OCI-LY7 (cell line): ENCODE results near the gene ERCC5. TPM values are rescaled to one million over a fixed set of nuclear protein-coding genes. Genes with fewer than 3 reads are reported as not detected.

Source experiments
- BruUV-seq: library from RNA; stranded (reverse); fragments of 400-500 nt; replicated peaks from 2 replicates; lab custom pipeline; 2021; lab: Mats Ljungman, UMichigan
- CTCF ChIA-PET: fragments of 300-600 bp; sonication (Branson Sonifier 250); formaldehyde crosslinking; loops from one replicate; lab custom pipeline; 2022; ENCODE audit warnings: antibody characterized with exemption; ENCODE audit not compliant: unreplicated experiment; lab: Charles Lee
- POLR2A ChIA-PET: fragments of 300-600 bp; sonication (Branson Sonifier 250); formaldehyde crosslinking; loops from one replicate; lab custom pipeline; 2022; ENCODE audit warnings: antibody characterized with exemption; lab: Charles Lee
- DNase-seq: peaks from one replicate; pipeline ENCODE4 v3.0.0-alpha.2; 2015; ENCODE audit warnings: low spot score
- H2AFZ ChIP-seq: fragments of 200-600 bp; sonication (generic), shearing (Covaris generic); 2 replicates; pipeline ENCODE4 v1.6.1; 2014; ENCODE audit warnings: mild to moderate bottlenecking, antibody characterized with exemption, low read length, moderate library complexity
- H3K27ac ChIP-seq: fragments of 200-600 bp; sonication (generic); 2 replicates; pipeline ENCODE4 v1.5.1; 2014; ENCODE audit warnings: mixed run types, low read depth, mild to moderate bottlenecking, moderate library complexity, low read length, inconsistent platforms; ENCODE audit not compliant: poor library complexity, severe bottlenecking
- H3K36me3 ChIP-seq: fragments of 200-600 bp; sonication (generic); 2 replicates; pipeline ENCODE4 v1.6.1; 2014; ENCODE audit warnings: mild to moderate bottlenecking, antibody characterized with exemption, low read length, moderate library complexity, mixed read lengths; ENCODE audit not compliant: insufficient read depth
- H3K4me1 ChIP-seq: fragments of 200-600 bp; sonication (generic); 2 replicates; pipeline ENCODE4 v1.5.1; 2014; ENCODE audit warnings: mild to moderate bottlenecking, low read length; ENCODE audit not compliant: insufficient read depth, poor library complexity, severe bottlenecking
- H3K4me2 ChIP-seq: fragments of 200-600 bp; sonication (generic); 2 replicates; pipeline ENCODE4 v1.6.1; 2014; ENCODE audit warnings: mild to moderate bottlenecking, low read length
- H3K4me3 ChIP-seq: fragments of 200-600 bp; sonication (generic); 2 replicates; pipeline ENCODE4 v1.5.1; 2014; ENCODE audit warnings: mild to moderate bottlenecking, low read depth, low read length; ENCODE audit not compliant: poor library complexity, severe bottlenecking
- H3K79me2 ChIP-seq: fragments of 200-600 bp; sonication (generic); 2 replicates; pipeline ENCODE4 v1.6.1; 2016; ENCODE audit warnings: low read depth, mild to moderate bottlenecking, low read length, moderate library complexity, mixed read lengths; ENCODE audit not compliant: insufficient read depth
- H3K9me2 ChIP-seq: fragments of 200-600 bp; sonication (generic); 2 replicates; pipeline ENCODE4 v1.6.1; 2016; ENCODE audit warnings: mild to moderate bottlenecking, low read length, mixed read lengths; ENCODE audit not compliant: insufficient read depth
- H3K9me3 ChIP-seq: fragments of 200-600 bp; sonication (generic); 2 replicates; pipeline ENCODE4 v1.6.1; 2014; ENCODE audit warnings: mild to moderate bottlenecking, mixed run types, low read length, mixed read lengths
- H4K20me1 ChIP-seq: fragments of 200-600 bp; sonication (generic); 2 replicates; pipeline ENCODE4 v1.6.1; 2014; ENCODE audit warnings: mild to moderate bottlenecking, antibody characterized with exemption, low read length, moderate library complexity, mixed read lengths; ENCODE audit not compliant: insufficient read depth
- EZH2phosphoT487 ChIP-seq: fragments of 200-600 bp; sonication (generic); IDR thresholded peaks from 2 replicates; pipeline ENCODE4 v1.6.1; 2018; ENCODE audit warnings: low read depth, borderline replicate concordance, mild to moderate bottlenecking, mixed run types, antibody characterized with exemption, low read length, moderate library complexity, mixed read lengths
- intact Hi-C: fragments of 100-400 bp; cut with micrococcal nuclease; formaldehyde crosslinking; loops from one replicate; pipeline ENCODE4 v1.10.0; 2022; ENCODE audit not compliant: unreplicated experiment
- total RNA-seq, 2 experiments: library from RNA; depleted of rRNA in 1 of 2; stranded (reverse); fragments of >200 nt in 1 of 2; shearing (Covaris generic) in 1 of 2; gene quantifications; 2 replicates each; pipeline ENCODE4 v1.2.3, GENCODE V29; 2014 to 2022
- TF ChIP-seq, protein P1 (sequence below): fragments of 200-600 bp; sonication (generic); conservative IDR thresholded peaks from 2 replicates; pipeline ENCODE4 v1.5.1; 2014; ENCODE audit warnings: mild to moderate bottlenecking, antibody characterized with exemption, low read length, moderate library complexity, mixed read lengths

Gene ERCC5
- total RNA-seq, 2 experiments from 2014 or later = 37.9 to 38.5 TPM

DNA sequence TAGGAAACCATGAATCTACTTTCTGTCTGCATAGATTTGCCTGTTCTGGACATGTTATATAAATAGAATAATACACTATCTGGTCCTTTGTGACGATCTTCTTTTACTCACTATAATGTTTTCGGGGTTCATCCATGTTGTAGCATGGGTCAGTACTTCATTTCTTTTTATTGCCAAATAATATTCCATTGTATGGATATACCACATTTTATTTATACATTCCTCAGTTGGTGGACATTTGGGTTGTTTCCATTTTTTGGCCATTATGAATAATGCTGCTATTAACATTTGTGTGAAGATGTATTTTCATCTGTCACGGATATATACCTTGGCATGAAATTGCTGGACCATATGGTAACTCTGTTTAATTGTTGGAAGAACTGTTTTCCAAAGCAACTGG lies 40.2 kb upstream of the ERCC5 start:
- Histone ChIP-seq H3K4me2 (no peak overlapping the region), H3K36me3 (no peaks in the 10 kb centered on the region), H4K20me1 (no peaks in the 10 kb centered on the region), H3K9me3 (no peaks in the 10 kb centered on the region), H3K4me3 (no peak overlapping the region), H2AFZ (no peak overlapping the region), H3K9me2 (no peaks in the 10 kb centered on the region), H3K4me1 (no peaks in the 10 kb centered on the region), H3K27ac (no peak overlapping the region), H3K79me2 (no peaks in the 10 kb centered on the region)
- no peak for DNase-seq
- ChIA-PET CTCF (no interaction called here), POLR2A (no interaction called here)
- intact Hi-C loops = no loop called here
- no TSS peak for BruUV-seq
- TF ChIP-seq, protein P1, sequence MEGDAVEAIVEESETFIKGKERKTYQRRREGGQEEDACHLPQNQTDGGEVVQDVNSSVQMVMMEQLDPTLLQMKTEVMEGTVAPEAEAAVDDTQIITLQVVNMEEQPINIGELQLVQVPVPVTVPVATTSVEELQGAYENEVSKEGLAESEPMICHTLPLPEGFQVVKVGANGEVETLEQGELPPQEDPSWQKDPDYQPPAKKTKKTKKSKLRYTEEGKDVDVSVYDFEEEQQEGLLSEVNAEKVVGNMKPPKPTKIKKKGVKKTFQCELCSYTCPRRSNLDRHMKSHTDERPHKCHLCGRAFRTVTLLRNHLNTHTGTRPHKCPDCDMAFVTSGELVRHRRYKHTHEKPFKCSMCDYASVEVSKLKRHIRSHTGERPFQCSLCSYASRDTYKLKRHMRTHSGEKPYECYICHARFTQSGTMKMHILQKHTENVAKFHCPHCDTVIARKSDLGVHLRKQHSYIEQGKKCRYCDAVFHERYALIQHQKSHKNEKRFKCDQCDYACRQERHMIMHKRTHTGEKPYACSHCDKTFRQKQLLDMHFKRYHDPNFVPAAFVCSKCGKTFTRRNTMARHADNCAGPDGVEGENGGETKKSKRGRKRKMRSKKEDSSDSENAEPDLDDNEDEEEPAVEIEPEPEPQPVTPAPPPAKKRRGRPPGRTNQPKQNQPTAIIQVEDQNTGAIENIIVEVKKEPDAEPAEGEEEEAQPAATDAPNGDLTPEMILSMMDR = no peak
- TF ChIP-seq EZH2phosphoT487 = no peak

DNA sequence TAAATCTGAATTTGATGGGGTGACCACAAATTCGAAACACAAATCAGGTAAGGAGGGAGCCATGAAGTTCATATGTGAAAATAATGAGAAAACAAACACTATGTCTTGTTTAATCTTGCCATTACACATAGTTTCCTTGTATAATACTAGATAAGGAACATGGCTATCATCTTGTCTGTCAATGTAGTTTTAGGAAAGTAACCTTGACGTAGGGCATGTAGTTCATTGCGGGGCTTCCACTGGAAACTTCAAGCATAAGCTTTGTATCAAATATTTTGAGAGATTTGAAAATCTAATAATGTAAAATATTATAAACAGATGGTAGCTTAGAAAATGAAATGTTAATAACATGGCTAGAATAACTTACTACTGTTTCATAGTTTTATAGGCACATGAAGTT lies 38.1 kb upstream of the ERCC5 start:
- no TSS peak for BruUV-seq
- H3K27ac ChIP-seq = no peak overlapping the region

DNA sequence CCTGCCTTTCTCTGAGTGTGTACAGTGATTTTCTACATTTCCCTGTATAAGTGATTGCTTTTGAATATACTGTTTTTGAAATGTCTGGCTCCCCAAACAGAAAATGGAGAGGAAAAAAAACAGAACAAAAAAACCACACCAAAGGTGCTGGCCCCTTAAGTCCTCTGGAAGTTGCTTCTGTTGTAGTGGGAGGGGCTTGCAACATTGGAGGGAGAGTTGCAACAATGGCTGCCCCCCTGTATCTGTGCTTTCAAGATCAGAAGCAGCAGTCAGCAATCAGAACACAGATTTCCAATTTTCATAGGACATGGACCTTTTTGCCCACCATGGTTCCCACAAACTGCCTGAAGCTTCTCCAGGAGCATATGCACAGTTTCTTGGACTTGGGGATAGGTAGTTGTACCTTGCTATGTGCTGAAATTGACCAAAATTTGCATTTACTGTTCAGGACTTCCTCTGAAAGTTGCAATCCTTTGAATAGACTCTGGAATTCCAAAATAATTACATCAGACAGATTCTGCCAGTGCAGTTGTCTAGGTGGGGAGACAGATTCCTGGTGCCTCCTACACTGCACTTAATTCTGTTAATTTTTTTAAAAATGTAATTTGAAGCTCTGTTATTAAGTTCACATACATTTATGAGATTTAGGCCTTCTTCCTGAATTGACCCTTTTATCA lies 33.1 kb upstream of the ERCC5 start:
- no peaks in the 10 kb centered on the region for H3K9me3 ChIP-seq
- TF ChIP-seq EZH2phosphoT487 = no peak
- TF ChIP-seq, protein P1 = no peak
- DNase-seq = no peak
- H3K4me2 ChIP-seq = no peak overlapping the region
- H4K20me1 ChIP-seq = no peaks in the 10 kb centered on the region
- no peaks in the 10 kb centered on the region for H3K79me2 ChIP-seq
- no TSS peak for BruUV-seq
- no peaks in the 10 kb centered on the region for H3K36me3 ChIP-seq
- intact Hi-C loops = no loop called here
- H3K4me3 ChIP-seq = no peak overlapping the region
- ChIA-PET CTCF (no interaction called here), POLR2A (no interaction called here)
- no peaks in the 10 kb centered on the region for H3K4me1 ChIP-seq
- no peak overlapping the region for H2AFZ ChIP-seq
- no peaks in the 10 kb centered on the region for H3K9me2 ChIP-seq
- H3K27ac ChIP-seq = no peak overlapping the region

More for the DNA sequence above, 38.1 kb upstream of the ERCC5 start:
- intact Hi-C loops = no loop called here
- H3K4me1 ChIP-seq = no peaks in the 10 kb centered on the region
- CTCF ChIA-PET = no interaction called here
- no peaks in the 10 kb centered on the region for H3K79me2 ChIP-seq
- POLR2A ChIA-PET = no interaction called here
- H2AFZ ChIP-seq = no peak overlapping the region
- H3K9me2 ChIP-seq = no peaks in the 10 kb centered on the region
- no peak overlapping the region for H3K4me2 ChIP-seq
- no peaks in the 10 kb centered on the region for H3K36me3 ChIP-seq
- H3K4me3 ChIP-seq = no peak overlapping the region
- no peak for DNase-seq
- no peaks in the 10 kb centered on the region for H3K9me3 ChIP-seq
- TF ChIP-seq, protein P1 = no peak
- no peak for TF ChIP-seq EZH2phosphoT487
- H4K20me1 ChIP-seq = no peaks in the 10 kb centered on the region
